Heart left ventricle (tissue), 13 donors: ENCODE data around the gene NIT2.

Source experiments
- CTCF ChIP-seq, 12 donors: fragments of 200-600 bp; sonication (generic) in 4 of 12; IDR thresholded peaks; one replicate each; pipeline versions ENCODE4 v1.5.0 to v1.8.0; 2018 to 2022; ENCODE audit warnings: antibody characterized with exemption in 12 of 12, mild to moderate bottlenecking in 5 of 12
- POLR2A ChIP-seq, 2 donors: fragments of 450-650 bp; IDR thresholded peaks; one replicate each; pipeline ENCODE4 v1.6.1; 2017; ENCODE audit warnings: antibody characterized with exemption in 2 of 2, mild to moderate bottlenecking in 2 of 2, moderate library complexity in 2 of 2
- donor health status: ischemic (EF 13 %, LVEDD 7.1; RV severe dilation, severe dysfunction).
- donor health status: DM: no; HTN: yes; CAD: no.
- donor health status: DM: no; HTN: no; CAD: no.
- donor health status: ischemic (EF 25% LVEDD 6.9; RV normal size, moderate dysfunction).
- donor health status: ischemic (EF 25% LVEDD 5.7; RV mildly dilated, moderate dysfunction).
- donor health status: ischemic (EF 35%, LVEDD 5.7; RV mildly dilated, moderate dysfunction).
- donor health status: nonischemic (EF 11% LVEDD 7.7; RV severe dilation, severe dysfunction).
- donor health status: DM: yes; HTN: yes; CAD: no.
- donor health status: PGD.
- donor health status: ischemic (EF 29% LVEDD 5.4; RV normal size, mild dysfunction).
- donor health status: nonischemic (EF 23%, LVEDD 6.1; RV moderate dilation, normal function).

GRCh38 chr3:100339786-100340185 is 5.2 kb downstream of the NIT2 start:
- no peak for TF ChIP-seq CTCF (IDR thresholded peaks at IDR 0.05)
- TF ChIP-seq POLR2A (IDR thresholded peaks at IDR 0.05), result no peak
